IPS-15b (cell line): ENCODE measurements around the gene SHISA7.

ENCODE experiments used
- H3K27me3 ChIP-seq: one replicate; pipeline ENCODE4 v1.6.1; 2013; ENCODE audit warnings: low read length; ENCODE audit not compliant: control insufficient read depth, insufficient read depth
- H3K36me3 ChIP-seq: one replicate; pipeline ENCODE4 v1.6.1; 2013; ENCODE audit warnings: low read length; ENCODE audit not compliant: control insufficient read depth, insufficient read depth
- H3K4me1 ChIP-seq: one replicate; pipeline ENCODE4 v1.6.1; 2013; ENCODE audit warnings: mild to moderate bottlenecking, low read length; ENCODE audit not compliant: control insufficient read depth, insufficient read depth
- H3K4me3 ChIP-seq: one replicate; pipeline ENCODE4 v1.5.1; 2013; ENCODE audit warnings: low read depth, low read length
- H3K9ac ChIP-seq: one replicate; pipeline ENCODE4 v1.6.1; 2013; ENCODE audit warnings: low read depth, mild to moderate bottlenecking, low read length
- H3K9me3 ChIP-seq: one replicate; pipeline ENCODE4 v1.6.1; 2013; ENCODE audit warnings: mild to moderate bottlenecking, low read length; ENCODE audit not compliant: control insufficient read depth, insufficient read depth

SHISA7 gene

DNA sequence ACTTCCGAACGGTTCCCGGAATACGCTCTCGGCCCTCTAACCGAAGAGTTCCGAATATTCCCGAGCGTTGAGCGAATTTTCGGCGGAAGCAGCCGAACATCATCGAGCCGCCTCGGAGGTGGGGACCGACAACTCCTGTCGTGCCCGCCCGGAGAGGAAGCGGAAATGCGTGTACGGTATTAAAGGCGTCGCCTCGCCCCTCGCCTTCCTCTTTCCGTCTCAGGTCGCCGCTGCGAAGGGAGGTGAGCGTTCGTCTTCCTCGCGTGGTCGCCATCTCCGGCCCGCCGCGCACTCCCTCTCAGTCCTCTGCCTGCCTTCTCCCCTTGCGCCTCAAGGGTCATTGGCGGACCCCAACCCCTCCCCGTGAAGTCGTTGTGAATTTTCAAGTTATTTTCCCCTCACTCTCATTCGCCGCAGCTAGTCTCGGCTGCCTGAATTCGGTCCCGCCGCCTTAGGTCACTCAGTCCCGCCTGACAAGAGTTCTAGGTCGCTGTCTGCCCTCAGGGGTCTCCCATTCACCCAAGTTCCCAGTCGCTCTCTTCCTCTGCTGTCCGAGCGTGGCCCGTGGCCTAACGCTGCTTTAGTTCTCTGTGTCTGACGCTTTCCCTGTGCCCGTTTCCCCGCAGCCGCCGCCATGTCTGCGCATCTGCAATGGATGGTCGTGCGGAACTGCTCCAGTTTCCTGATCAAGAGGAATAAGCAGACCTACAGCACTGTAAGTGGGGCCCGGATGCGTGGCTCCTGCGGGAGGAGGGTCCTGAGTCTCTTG lies 57.2 kb downstream of the SHISA7 start, which contains the start of gene RPL28:
Gene RPL28, plus strand, starts transcription at position 209 of the 769 bp plus-strand sequence. Its CDS starts 426 bp downstream, at position 635.
- Histone ChIP-seq H3K36me3 (peaks cover 40% of the 10 kb centered on the region), H3K27me3 (peaks cover 11% of the 10 kb centered on the region), H3K4me3 (peak within 1 kb of the TSS; percentile 98), H3K4me1 (peaks cover 15% of the 10 kb centered on the region), H3K9ac (peak within 1 kb of the TSS; percentile 98), H3K9me3 (no peaks in the 10 kb centered on the region)

DNA sequence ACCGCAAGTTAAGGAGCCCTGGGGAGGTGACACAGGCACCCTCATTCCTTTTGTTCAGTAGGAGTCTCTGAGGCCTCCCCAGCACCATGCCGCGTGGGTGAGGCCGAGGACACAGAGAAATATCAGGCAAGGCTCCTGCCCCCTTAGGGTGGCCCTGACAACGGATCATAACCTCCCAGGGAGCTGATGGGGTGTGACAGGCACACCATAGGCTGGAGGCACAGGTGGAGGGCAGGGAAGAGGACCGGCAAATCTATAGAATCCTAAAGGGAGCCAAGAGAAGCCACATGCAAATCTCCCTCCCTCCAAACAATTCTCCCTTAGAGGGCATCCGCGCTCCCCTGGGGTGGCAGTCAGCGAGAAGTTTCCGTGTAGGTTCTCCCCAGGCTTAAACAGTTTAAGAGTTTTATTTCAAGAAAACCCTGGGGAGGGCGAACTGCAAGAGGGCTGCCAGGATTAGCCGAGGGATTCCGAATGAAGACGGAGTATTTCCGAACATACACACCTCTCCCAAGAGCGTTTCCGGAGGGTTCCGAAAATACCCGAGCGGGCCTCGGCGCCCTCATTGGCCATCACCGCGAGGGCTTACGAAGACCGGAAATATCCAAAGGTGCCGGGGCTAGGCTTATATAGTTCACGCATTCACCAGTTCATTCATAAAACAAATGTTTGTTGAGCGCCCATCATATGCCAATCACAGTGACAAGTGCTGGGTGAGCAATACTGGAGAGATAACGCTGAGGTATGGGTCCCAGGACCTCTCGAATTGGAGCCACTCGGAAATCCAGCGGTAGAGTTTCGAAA lies 58.0 kb downstream of the SHISA7 start:
- H3K4me1 ChIP-seq: peaks cover 15% of the 10 kb centered on the region
- H3K4me3 ChIP-seq: peak overlapping the region; percentile 98
- H3K9ac ChIP-seq: peak overlapping the region; percentile 91
- H3K9me3 ChIP-seq: no peaks in the 10 kb centered on the region
- H3K36me3 ChIP-seq: peaks cover 40% of the 10 kb centered on the region
- peaks cover 11% of the 10 kb centered on the region for H3K27me3 ChIP-seq

DNA sequence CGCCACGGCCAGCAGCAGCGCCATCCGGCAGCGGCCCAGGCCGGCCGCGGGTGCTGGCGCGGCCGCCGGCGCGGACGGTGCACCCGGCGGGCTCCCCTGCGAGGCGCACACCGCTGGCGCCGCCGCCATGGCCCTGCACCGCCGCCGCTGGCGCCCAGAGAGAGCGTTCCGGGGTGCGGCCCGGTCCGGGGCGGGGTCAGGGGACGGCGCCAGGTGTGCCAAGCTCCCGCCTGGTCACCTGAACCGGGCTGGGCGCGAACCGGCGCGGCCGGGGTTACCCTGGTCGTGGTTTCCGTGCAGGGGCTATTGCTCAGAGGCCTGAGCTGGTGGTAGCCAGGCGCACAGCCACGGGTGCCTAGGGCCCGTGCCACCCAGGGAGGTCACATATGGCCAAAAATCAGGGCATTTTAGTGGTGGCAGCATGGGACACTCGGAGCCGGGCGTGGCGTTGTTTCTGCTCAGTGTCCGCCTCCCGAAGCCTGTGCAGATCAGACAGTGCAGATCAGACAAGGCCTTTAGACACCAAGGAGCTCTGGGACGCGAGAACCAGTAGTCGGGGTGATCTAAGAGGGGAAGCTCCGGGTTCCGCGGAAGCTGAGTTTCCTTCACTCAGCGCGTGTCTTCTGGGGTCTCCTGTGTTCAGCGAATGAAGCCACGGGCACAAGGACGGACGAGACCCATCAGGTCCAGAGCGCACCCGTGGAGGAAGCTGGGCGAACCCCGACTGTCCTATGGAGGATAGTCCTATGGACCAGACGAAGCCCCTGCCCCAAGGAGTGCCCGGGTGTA lies 58.8 kb downstream of the SHISA7 start, which contains the start of gene TMEM238:
Gene TMEM238, minus strand, starts transcription at position 162 of the 789 bp plus-strand sequence. Its CDS starts 33 bp downstream, at position 129.
- Histone ChIP-seq H3K4me1 (peaks cover 14% of the 10 kb centered on the region), H3K4me3 (peak within 1 kb of the TSS; percentile 98)

DNA sequence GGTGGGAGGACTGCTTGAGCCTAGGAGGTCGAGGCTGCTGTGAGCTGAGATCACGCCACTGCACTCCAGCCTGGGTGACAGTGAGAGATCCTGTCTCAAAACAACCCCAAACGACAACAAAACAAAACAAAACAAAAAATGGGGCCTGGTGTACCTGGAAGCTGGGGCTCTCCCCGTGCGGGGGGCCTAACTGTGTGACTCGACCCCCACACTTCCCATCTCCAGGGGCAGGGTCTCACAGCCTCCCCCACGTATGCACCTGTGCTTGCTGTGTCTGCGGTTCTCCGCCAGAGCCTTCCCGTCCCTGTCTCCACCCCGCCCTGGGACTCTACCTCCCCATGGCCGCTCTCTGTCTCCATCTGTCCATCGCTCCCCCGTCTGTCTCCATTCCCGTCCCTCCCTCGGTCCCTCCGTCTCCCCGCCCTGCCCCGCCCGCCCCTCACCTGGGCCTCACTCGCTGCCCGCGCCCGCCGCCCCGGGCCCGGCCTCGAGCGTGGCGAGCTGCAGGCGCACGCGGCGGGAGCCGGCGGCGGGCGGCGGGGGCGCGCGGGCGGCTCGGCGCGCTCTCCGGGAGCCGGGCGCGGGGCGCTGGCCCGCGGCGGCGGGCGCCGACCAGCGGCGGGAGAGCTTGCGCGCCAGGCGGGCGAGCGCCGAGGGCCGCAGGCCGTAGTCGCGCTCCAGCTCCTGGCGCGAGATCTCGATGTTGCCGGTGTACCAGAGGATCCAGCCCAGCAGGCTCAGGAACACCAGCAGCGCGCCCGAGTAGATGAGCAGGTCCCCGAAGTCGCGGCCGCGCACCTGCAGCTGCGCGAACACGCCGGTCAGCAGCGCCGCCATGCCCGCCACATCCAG lies 59.6 kb downstream of the SHISA7 start:
- H3K9ac ChIP-seq: peak overlapping the region; percentile 54
- H3K27me3 ChIP-seq: peaks cover 17% of the 10 kb centered on the region
- H3K4me3 ChIP-seq: peak overlapping the region; percentile 98
- peaks cover 28% of the 10 kb centered on the region for H3K36me3 ChIP-seq
- no peaks in the 10 kb centered on the region for H3K9me3 ChIP-seq
- peaks cover 18% of the 10 kb centered on the region for H3K4me1 ChIP-seq

More for the DNA sequence above, 58.8 kb downstream of the SHISA7 start, which contains the start of gene TMEM238:
- H3K9me3 ChIP-seq: no peaks in the 10 kb centered on the region
- H3K9ac ChIP-seq: peak within 1 kb of the TSS; percentile 54
- peaks cover 13% of the 10 kb centered on the region for H3K27me3 ChIP-seq
- H3K36me3 ChIP-seq: peaks cover 36% of the 10 kb centered on the region

DNA sequence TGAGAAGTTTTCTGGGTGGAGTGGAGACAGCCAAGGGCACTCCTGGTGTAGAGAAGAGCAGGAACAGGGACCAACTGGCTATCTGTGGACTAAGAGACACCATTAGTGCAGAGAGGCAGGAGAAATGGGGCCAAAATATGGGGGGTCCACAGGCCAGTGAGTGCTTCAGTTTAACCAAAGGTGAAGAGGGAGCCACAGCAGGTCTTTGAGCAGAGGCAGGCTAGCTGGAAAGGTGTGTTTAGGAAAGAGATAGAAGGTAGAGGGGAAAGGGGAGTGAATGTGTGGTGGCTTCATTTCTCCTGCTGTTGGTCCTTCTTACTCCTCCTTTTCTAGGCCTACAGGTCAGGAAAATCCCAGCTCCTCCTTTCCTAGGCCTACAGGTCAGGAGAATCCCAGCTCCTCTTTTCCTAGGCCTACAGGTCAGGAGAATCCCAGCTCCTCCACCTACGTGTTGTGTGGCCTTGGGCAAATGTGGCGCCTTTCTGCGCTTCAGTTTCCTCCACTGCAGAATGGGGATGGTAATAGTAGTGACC lies 60.5 kb downstream of the SHISA7 start:
- H3K9ac ChIP-seq: no peak overlapping the region
- H3K36me3 ChIP-seq: peaks cover 18% of the 10 kb centered on the region
- H3K4me3 ChIP-seq: peak overlapping the region; percentile 62
- peaks cover 19% of the 10 kb centered on the region for H3K27me3 ChIP-seq
- no peaks in the 10 kb centered on the region for H3K9me3 ChIP-seq
- H3K4me1 ChIP-seq: peaks cover 14% of the 10 kb centered on the region

DNA sequence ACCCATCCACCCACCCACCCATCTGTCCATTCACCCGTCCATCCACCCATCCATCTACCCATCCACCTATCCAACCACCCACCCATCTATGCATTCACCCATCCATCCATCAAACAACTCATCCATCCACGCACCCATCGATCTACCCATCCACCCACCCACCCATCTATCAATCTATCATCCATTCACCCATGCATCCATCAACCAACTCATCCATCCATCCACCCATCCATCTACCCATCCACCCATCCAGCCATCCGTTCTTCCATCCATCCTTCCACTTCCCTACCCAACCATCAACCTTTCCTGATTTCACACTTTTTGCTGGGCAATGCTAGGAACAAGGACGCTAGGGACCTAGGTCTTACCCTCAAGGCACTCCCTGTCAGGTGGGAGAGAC lies 61.1 kb downstream of the SHISA7 start:
- H3K4me1 ChIP-seq: peaks cover 9% of the 10 kb centered on the region
- H3K9ac ChIP-seq: no peak overlapping the region
- peaks cover 19% of the 10 kb centered on the region for H3K27me3 ChIP-seq
- peaks cover 13% of the 10 kb centered on the region for H3K36me3 ChIP-seq
- H3K4me3 ChIP-seq: no peak overlapping the region
- no peaks in the 10 kb centered on the region for H3K9me3 ChIP-seq

DNA sequence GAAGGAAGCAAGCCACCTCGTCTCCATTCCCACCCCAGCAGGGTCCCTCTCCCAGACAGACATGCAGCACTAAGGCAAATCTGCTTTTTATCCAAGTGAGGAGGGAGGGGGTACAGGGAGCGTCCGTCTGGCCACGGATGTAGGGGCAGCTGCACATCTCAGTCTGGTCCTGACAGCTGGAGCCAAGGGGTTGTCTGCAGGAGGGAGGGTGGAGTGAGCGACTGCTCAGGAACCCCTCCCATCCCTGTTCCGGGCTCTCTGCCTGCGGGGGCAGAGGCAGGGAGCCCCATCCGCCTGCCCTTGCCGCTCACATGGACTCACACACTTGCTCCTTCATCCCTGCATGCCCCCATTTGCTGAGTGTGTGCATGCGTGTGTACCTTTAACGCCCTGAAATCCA lies 63.9 kb downstream of the SHISA7 start:
- H3K9ac ChIP-seq: no peak overlapping the region
- H3K4me1 ChIP-seq: peaks cover 19% of the 10 kb centered on the region
- no peak overlapping the region for H3K4me3 ChIP-seq
- peaks cover 19% of the 10 kb centered on the region for H3K27me3 ChIP-seq
- no peaks in the 10 kb centered on the region for H3K36me3 ChIP-seq
- H3K9me3 ChIP-seq: no peaks in the 10 kb centered on the region
